ENCODE data around the gene UBE2M.
A peak's percentile ranks its signal among the peaks of the same experiment; 100 is the strongest.
"Not testable (repeated sequence)": the region's sequence is repeated elsewhere in the genome, so short reads cannot be mapped to it uniquely, and the experiment has no call there.

Gene UBE2M

GRCh38 chr19:58513694-58514563 is 44.5 kb downstream of the UBE2M start:
- DNase-seq (ENCODE audit: low read depth in 2 of 2, low spot score in 1 of 2), result peak; percentile 85 to 87

GRCh38 chr19:58513213-58513693 is 45.2 kb downstream of the UBE2M start:
- no peak for DNase-seq (ENCODE audit: low read depth in 2 of 2, low spot score in 1 of 2)

- DNase-seq (ENCODE audit: low read depth in 2 of 2, low spot score in 1 of 2), result no peak
These were observed 46.8 kb downstream of the UBE2M start, which contains the start of gene SLC27A5 for GRCh38 chr19:58511353-58512208. Gene SLC27A5 (minus strand): TSS chr19:58511992. CDS start chr19:58511955, 37 bp downstream.

- no peak for DNase-seq (ENCODE audit: low read depth in 2 of 2, low spot score in 1 of 2)
These were observed 48.1 kb downstream of the UBE2M start for GRCh38 chr19:58510084-58510862.

- no peak for DNase-seq (ENCODE audit: low read depth in 2 of 2, low spot score in 1 of 2)
These were observed 48.7 kb downstream of the UBE2M start for GRCh38 chr19:58509731-58510083.

GRCh38 chr19:58507602-58508223 is 50.7 kb downstream of the UBE2M start:
- not testable (repeated sequence) for DNase-seq (ENCODE audit: low read depth in 2 of 2, low spot score in 1 of 2)

Data from stimulated activated CD8-positive, alpha-beta memory T cell treated with anti-CD3 and anti-CD28 coated beads, Interleukin-4, amount 100 ng/mL, for 1 hour (primary cell).